HepG2 (cell line): ENCODE measurements around the gene TBCD. TPM values are rescaled to one million over a fixed set of nuclear protein-coding genes. Genes with fewer than 3 reads are reported as not detected.

Experiments used
- AGO1 ChIP-seq: fragments of 200-400 bp; formaldehyde crosslinking; IDR thresholded peaks from 2 replicates; pipeline ENCODE4 v1.6.1; 2017; ENCODE audit warnings: mild to moderate bottlenecking, low read depth, low read length, moderate library complexity; ENCODE audit not compliant: poor library complexity, severe bottlenecking
- AHR ChIP-seq: IDR thresholded peaks from 2 replicates; pipeline ENCODE4 v1.6.1; 2018; ENCODE audit warnings: missing genetic modification reagents, missing compliant biosample characterization
- BORCS8-MEF2B ChIP-seq: sonication (generic); formaldehyde crosslinking; IDR thresholded peaks from 2 replicates; pipeline ENCODE4 v1.8.0; 2022; ENCODE audit warnings: mild to moderate bottlenecking, missing genetic modification reagents
- CEBPG ChIP-seq: IDR thresholded peaks from 2 replicates; pipeline ENCODE4 v1.6.1; 2016
- DR1 ChIP-seq: sonication (generic); formaldehyde crosslinking; IDR thresholded peaks from 2 replicates; pipeline ENCODE4 v1.8.0; 2021; ENCODE audit warnings: mild to moderate bottlenecking, missing genetic modification reagents, inconsistent platforms
- ELF3 ChIP-seq: IDR thresholded peaks from 2 replicates; pipeline ENCODE4 v1.6.1; 2016; ENCODE audit warnings: missing genetic modification reagents, missing compliant biosample characterization
- HMG20B ChIP-seq: conservative IDR thresholded peaks from 2 replicates; pipeline ENCODE4 v1.6.1; 2016; ENCODE audit warnings: missing genetic modification reagents, missing compliant biosample characterization
- HMGA1 ChIP-seq: sonication (generic); formaldehyde crosslinking; conservative IDR thresholded peaks from 2 replicates; pipeline ENCODE4 v1.4.0; 2020; ENCODE audit warnings: missing genetic modification reagents
- KLF6 ChIP-seq: IDR thresholded peaks from 2 replicates; pipeline ENCODE4 v1.8.0; 2016; ENCODE audit warnings: missing biosample characterization, missing genetic modification reagents
- MED13 ChIP-seq: sonication (generic); formaldehyde crosslinking; IDR thresholded peaks from 2 replicates; pipeline ENCODE4 v1.5.0; 2020; ENCODE audit warnings: missing genetic modification reagents
- RCOR2 ChIP-seq: IDR thresholded peaks from 2 replicates; pipeline ENCODE4 v1.6.1; 2016; ENCODE audit warnings: missing biosample characterization, missing genetic modification reagents
- TBX3 ChIP-seq: fragments of 450-650 bp; IDR thresholded peaks from 2 replicates; pipeline ENCODE4 v1.6.1; 2017; ENCODE audit warnings: antibody characterized with exemption, mild to moderate bottlenecking, inconsistent platforms, borderline replicate concordance
- TEAD3 ChIP-seq: optimal IDR thresholded peaks from 2 replicates; pipeline ENCODE3; 2016; ENCODE audit warnings: borderline replicate concordance
- ZNF143 ChIP-seq: sonication (generic); formaldehyde crosslinking; IDR thresholded peaks from 2 replicates; pipeline ENCODE4 v1.4.0; 2020; ENCODE audit warnings: missing genetic modification reagents
- ZNF263 ChIP-seq: sonication (generic); formaldehyde crosslinking; IDR thresholded peaks from 2 replicates; pipeline ENCODE4 v1.4.0; 2020; ENCODE audit warnings: missing genetic modification reagents
- ZNF577 ChIP-seq: sonication (generic); formaldehyde crosslinking; IDR thresholded peaks from 2 replicates; pipeline ENCODE4 v1.4.0; 2020; ENCODE audit warnings: mild to moderate bottlenecking, low read depth, missing genetic modification reagents, borderline replicate concordance
- ZNF724P ChIP-seq: sonication (generic); formaldehyde crosslinking; IDR thresholded peaks from 2 replicates; pipeline ENCODE4 v1.8.0; 2022; ENCODE audit warnings: missing genetic modification reagents, borderline replicate concordance
- ZNF776 ChIP-seq: sonication (generic); formaldehyde crosslinking; IDR thresholded peaks from 2 replicates; pipeline ENCODE4 v1.4.0; 2020; ENCODE audit warnings: mild to moderate bottlenecking, missing genetic modification reagents
- polyA plus RNA-seq, 8 experiments: library from polyadenylated mRNA; depleted of rRNA in 3 of 8; stranded (reverse) in 7 of 8; unstranded in 1 of 8; fragments of >200 nt; fragmentation: Illumina TruSeq in 4 of 8; extraction: Trizol in 4 of 8; gene quantifications; 2 replicates each; pipeline versions ENCODE4 v1.2.1 to v1.2.3, GENCODE V29; 2011 to 2016; ENCODE audit warnings: low read depth in 4 of 8, missing spikeins in 1 of 8, mixed read lengths in 1 of 8; ENCODE audit not compliant: insufficient read depth in 1 of 8
- total RNA-seq, 5 experiments: library from RNA; depleted of rRNA; stranded (reverse); fragments of >200 nt; fragmentation: Illumina TruSeq; extraction: Trizol; gene quantifications; 2 replicates each; pipeline ENCODE4 v1.2.3, GENCODE V29; 2016; ENCODE audit warnings: low read depth in 1 of 5
- TF ChIP-seq, protein P1 (sequence below): IDR thresholded peaks from 2 replicates; pipeline ENCODE4 v1.6.1; 2012; ENCODE audit warnings: low read depth, low read length, improper control_type of control experiment
- TF ChIP-seq, protein P2 (sequence below): IDR thresholded peaks from 2 replicates; pipeline ENCODE4 v1.6.1; 2018; ENCODE audit warnings: missing genetic modification reagents
- TF ChIP-seq, protein P3 (sequence below): sonication (generic); formaldehyde crosslinking; IDR thresholded peaks from 2 replicates; pipeline ENCODE4 v1.4.0; 2020; ENCODE audit warnings: missing genetic modification reagents, borderline replicate concordance
- TF ChIP-seq, protein P4 (sequence below): conservative IDR thresholded peaks from 2 replicates; pipeline ENCODE4 v1.6.1; 2018; ENCODE audit warnings: missing genetic modification reagents

Gene TBCD
- total and polyA plus RNA-seq, 2 of the 13 experiments (the other 11 are each of a cell fraction or from before 2014, with no cell fraction given), result 33.9 to 54.8 TPM

DNA sequence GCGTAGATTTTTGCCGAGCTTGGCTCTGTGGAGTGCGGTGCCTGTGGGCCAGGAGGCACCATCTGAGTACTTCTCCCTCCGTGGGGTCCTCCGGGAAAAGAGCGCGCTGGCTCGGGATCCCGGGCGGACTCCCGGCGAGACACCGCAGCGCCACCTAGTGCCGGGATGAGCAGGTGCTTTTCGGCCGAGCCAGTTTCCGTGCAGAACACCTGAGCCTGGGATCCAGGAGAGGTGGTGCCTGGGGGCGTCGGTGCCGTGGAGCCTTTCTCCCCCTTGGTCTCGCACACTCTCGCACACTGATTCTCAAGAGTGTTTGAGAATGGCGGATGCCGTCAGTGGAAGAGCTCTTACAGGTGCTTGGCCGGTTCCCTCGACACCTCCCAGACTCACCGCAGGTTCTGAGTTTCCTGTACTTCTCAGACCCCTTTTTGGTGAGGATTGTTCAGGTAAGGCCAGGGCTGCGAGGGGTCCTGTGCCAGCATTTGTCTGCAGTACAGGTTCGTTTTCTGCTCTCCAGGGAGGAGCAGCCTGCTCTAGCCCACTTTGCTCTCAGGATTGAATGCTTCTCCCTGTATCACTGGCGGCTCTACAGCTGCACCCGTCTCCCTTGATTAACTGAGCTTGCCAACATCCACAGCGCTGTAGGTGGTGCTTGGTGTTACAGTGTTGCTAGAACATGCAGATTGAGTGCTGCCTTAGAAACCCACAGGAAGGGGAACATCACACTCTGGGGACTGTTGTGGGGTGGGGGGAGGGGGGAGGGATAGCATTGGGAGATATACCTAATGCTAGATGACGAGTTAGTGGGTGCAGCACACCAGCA is 23.3 kb downstream of the TBCD start (continued):
- TF ChIP-seq, protein P1, sequence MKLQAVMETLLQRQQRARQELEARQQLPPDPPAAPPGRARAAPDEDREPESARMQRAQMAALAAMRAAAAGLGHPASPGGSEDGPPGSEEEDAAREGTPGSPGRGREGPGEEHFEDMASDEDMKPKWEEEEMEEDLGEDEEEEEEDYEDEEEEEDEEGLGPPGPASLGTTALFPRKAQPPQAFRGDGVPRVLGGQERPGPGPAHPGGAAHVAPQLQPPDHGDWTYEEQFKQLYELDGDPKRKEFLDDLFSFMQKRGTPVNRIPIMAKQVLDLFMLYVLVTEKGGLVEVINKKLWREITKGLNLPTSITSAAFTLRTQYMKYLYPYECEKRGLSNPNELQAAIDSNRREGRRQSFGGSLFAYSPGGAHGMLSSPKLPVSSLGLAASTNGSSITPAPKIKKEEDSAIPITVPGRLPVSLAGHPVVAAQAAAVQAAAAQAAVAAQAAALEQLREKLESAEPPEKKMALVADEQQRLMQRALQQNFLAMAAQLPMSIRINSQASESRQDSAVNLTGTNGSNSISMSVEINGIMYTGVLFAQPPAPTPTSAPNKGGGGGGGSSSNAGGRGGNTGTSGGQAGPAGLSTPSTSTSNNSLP, result no peak
- TF ChIP-seq MED13, result 0 out of 2 replicates have a peak, but pooled peaks have one; percentile 44
- TF ChIP-seq, protein P2, sequence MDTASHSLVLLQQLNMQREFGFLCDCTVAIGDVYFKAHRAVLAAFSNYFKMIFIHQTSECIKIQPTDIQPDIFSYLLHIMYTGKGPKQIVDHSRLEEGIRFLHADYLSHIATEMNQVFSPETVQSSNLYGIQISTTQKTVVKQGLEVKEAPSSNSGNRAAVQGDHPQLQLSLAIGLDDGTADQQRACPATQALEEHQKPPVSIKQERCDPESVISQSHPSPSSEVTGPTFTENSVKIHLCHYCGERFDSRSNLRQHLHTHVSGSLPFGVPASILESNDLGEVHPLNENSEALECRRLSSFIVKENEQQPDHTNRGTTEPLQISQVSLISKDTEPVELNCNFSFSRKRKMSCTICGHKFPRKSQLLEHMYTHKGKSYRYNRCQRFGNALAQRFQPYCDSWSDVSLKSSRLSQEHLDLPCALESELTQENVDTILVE (CRISPR knock-in tag), result no peak
- TF ChIP-seq HMGA1 (CRISPR knock-in tag), result no peak
- TF ChIP-seq AGO1, result no peak
- peak; percentile 73; the same call in 1 of the 2 replicates for TF ChIP-seq BORCS8-MEF2B (CRISPR knock-in tag)
- TF ChIP-seq ZNF143, result no peak
- TF ChIP-seq HMG20B (CRISPR knock-in tag), result no peak
- TF ChIP-seq, protein P3, sequence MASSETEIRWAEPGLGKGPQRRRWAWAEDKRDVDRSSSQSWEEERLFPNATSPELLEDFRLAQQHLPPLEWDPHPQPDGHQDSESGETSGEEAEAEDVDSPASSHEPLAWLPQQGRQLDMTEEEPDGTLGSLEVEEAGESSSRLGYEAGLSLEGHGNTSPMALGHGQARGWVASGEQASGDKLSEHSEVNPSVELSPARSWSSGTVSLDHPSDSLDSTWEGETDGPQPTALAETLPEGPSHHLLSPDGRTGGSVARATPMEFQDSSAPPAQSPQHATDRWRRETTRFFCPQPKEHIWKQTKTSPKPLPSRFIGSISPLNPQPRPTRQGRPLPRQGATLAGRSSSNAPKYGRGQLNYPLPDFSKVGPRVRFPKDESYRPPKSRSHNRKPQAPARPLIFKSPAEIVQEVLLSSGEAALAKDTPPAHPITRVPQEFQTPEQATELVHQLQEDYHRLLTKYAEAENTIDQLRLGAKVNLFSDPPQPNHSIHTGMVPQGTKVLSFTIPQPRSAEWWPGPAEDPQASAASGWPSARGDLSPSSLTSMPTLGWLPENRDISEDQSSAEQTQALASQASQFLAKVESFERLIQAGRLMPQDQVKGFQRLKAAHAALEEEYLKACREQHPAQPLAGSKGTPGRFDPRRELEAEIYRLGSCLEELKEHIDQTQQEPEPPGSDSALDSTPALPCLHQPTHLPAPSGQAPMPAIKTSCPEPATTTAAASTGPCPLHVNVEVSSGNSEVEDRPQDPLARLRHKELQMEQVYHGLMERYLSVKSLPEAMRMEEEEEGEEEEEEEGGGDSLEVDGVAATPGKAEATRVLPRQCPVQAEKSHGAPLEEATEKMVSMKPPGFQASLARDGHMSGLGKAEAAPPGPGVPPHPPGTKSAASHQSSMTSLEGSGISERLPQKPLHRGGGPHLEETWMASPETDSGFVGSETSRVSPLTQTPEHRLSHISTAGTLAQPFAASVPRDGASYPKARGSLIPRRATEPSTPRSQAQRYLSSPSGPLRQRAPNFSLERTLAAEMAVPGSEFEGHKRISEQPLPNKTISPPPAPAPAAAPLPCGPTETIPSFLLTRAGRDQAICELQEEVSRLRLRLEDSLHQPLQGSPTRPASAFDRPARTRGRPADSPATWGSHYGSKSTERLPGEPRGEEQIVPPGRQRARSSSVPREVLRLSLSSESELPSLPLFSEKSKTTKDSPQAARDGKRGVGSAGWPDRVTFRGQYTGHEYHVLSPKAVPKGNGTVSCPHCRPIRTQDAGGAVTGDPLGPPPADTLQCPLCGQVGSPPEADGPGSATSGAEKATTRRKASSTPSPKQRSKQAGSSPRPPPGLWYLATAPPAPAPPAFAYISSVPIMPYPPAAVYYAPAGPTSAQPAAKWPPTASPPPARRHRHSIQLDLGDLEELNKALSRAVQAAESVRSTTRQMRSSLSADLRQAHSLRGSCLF (CRISPR knock-in tag), result no peak
- TF ChIP-seq CEBPG (CRISPR knock-in tag), result no peak
- peak; percentile 18 for TF ChIP-seq TEAD3
- peak; percentile 69; the same call in 1 of the 2 replicates for TF ChIP-seq ZNF776 (CRISPR knock-in tag)
- no peak for TF ChIP-seq KLF6 (CRISPR knock-in tag)
- TF ChIP-seq ZNF263 (CRISPR knock-in tag), result 0 out of 2 replicates have a peak, but pooled peaks have one; percentile 13
- TF ChIP-seq AHR (CRISPR knock-in tag), result no peak; the same call in 1 of the 2 replicates
- TF ChIP-seq TBX3, result no peak
- TF ChIP-seq RCOR2, result no peak
- no peak for TF ChIP-seq ELF3 (CRISPR knock-in tag)
- TF ChIP-seq DR1 (CRISPR knock-in tag), result no peak
- TF ChIP-seq, protein P4, sequence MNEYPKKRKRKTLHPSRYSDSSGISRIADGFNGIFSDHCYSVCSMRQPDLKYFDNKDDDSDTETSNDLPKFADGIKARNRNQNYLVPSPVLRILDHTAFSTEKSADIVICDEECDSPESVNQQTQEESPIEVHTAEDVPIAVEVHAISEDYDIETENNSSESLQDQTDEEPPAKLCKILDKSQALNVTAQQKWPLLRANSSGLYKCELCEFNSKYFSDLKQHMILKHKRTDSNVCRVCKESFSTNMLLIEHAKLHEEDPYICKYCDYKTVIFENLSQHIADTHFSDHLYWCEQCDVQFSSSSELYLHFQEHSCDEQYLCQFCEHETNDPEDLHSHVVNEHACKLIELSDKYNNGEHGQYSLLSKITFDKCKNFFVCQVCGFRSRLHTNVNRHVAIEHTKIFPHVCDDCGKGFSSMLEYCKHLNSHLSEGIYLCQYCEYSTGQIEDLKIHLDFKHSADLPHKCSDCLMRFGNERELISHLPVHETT, result peak; percentile 59
- TF ChIP-seq ZNF724P (CRISPR knock-in tag), result no peak
- no peak for TF ChIP-seq ZNF577
